T-helper 9 cell (primary cell): ENCODE results near the gene FAM53B.

Experiments used
- DNase-seq: peaks from one replicate; pipeline ENCODE4 v3.0.0-alpha.2; 2020

The FAM53B gene

GRCh38 chr10:124645467-124646095 lies 98.6 kb downstream of the FAM53B start:
- no peak for DNase-seq

GRCh38 chr10:124644771-124645415 lies 99.3 kb downstream of the FAM53B start:
- no peak for DNase-seq

GRCh38 chr10:124644236-124644635 lies 99.9 kb downstream of the FAM53B start:
- DNase-seq = no peak

GRCh38 chr10:124643330-124644009 lies 100.7 kb downstream of the FAM53B start:
- no peak for DNase-seq

GRCh38 chr10:124642088-124642710 lies 102.0 kb downstream of the FAM53B start:
- no peak for DNase-seq

- no peak for DNase-seq
Measured at GRCh38 chr10:124641282-124642087, 102.7 kb downstream of the FAM53B start.

- no peak for DNase-seq
Measured at GRCh38 chr10:124640538-124641231, 103.5 kb downstream of the FAM53B start.

- no peak for DNase-seq
Measured at GRCh38 chr10:124640056-124640455, 104.1 kb downstream of the FAM53B start.

GRCh38 chr10:124639646-124640045 lies 104.5 kb downstream of the FAM53B start:
- no peak for DNase-seq

- DNase-seq = no peak
Measured at GRCh38 chr10:124639206-124639605, 105.0 kb downstream of the FAM53B start.

GRCh38 chr10:124637746-124638145 lies 106.4 kb downstream of the FAM53B start:
- DNase-seq = no peak

GRCh38 chr10:124637091-124637700 lies 107.0 kb downstream of the FAM53B start:
- DNase-seq = no peak

- peak; percentile 31 for DNase-seq
Measured at GRCh38 chr10:124636271-124636995, 107.7 kb downstream of the FAM53B start.

- DNase-seq = no peak
Measured at GRCh38 chr10:124632566-124632965, 111.6 kb downstream of the FAM53B start.

GRCh38 chr10:124632064-124632531 lies 112.1 kb downstream of the FAM53B start:
- DNase-seq = no peak

- no peak for DNase-seq
Measured at GRCh38 chr10:124630551-124630950, 113.6 kb downstream of the FAM53B start.

- no peak for DNase-seq
Measured at GRCh38 chr10:124629842-124630241, 114.3 kb downstream of the FAM53B start.

- DNase-seq = no peak
Measured at GRCh38 chr10:124629415-124629814, 114.8 kb downstream of the FAM53B start.

GRCh38 chr10:124628676-124629021 lies 115.5 kb downstream of the FAM53B start:
- no peak for DNase-seq

GRCh38 chr10:124627866-124628675 lies 116.1 kb downstream of the FAM53B start:
- DNase-seq = no peak
